Esophagus muscularis mucosa (tissue), 4 donors: ENCODE measurements around the gene DMXL1. TPM values are rescaled to one million over a fixed set of nuclear protein-coding genes. Genes with fewer than 3 reads are reported as not detected.
"Not testable (repeated sequence)": the region's sequence is repeated elsewhere in the genome, so short reads cannot be mapped to it uniquely, and the experiment has no call there.

Experiments used
- DNase-seq: peaks from one replicate; pipeline ENCODE4 v3.0.0-alpha.2; 2017; ENCODE audit errors: extremely low spot score
- H3K27ac ChIP-seq, 4 donors: fragments of 200-600 bp; sonication (generic); replicated peaks in 1 of 4; 1 replicate in 3 of 4; 2 replicates in 1 of 4; pipeline ENCODE4 v1.5.1; 2016 to 2019; ENCODE audit warnings: mild to moderate bottlenecking in 1 of 4
- H3K27me3 ChIP-seq, 4 donors: fragments of 200-600 bp; sonication (generic); one replicate each; pipeline versions ENCODE4 v1.5.1 to v1.6.0; 2016 to 2019
- H3K36me3 ChIP-seq, 4 donors: fragments of 200-600 bp; sonication (generic); one replicate each; pipeline ENCODE4 v1.5.1; 2016 to 2019
- H3K4me1 ChIP-seq, 4 donors: fragments of 200-600 bp; sonication (generic); one replicate each; pipeline ENCODE4 v1.5.1; 2016 to 2019
- H3K4me3 ChIP-seq, 4 donors: fragments of 200-600 bp; sonication (generic); 1 replicate in 2 of 4; 2 replicates in 2 of 4; pipeline ENCODE4 v1.5.1; 2016 to 2019; ENCODE audit warnings: mild to moderate bottlenecking in 4 of 4, moderate library complexity in 1 of 4
- H3K9me3 ChIP-seq, 4 donors: fragments of 200-600 bp; sonication (generic); 1 replicate in 3 of 4; 2 replicates in 1 of 4; pipeline ENCODE4 v1.5.1; 2016 to 2019
- CTCF ChIP-seq, 3 experiments: fragments of 200-600 bp in 2 of 3; fragments of 450-650 bp in 1 of 3; sonication (generic) in 2 of 3; IDR thresholded peaks; one replicate each; pipeline ENCODE4 v1.5.1; 2017 to 2019; ENCODE audit warnings: antibody characterized with exemption in 3 of 3, mild to moderate bottlenecking in 2 of 3, moderate library complexity in 1 of 3
- EP300 ChIP-seq: sonication (generic); formaldehyde crosslinking; IDR thresholded peaks from one replicate; pipeline ENCODE4 v1.6.1; 2017; ENCODE audit warnings: antibody characterized with exemption
- POLR2A ChIP-seq: fragments of 450-650 bp; IDR thresholded peaks from one replicate; pipeline ENCODE4 v1.6.1; 2017; ENCODE audit warnings: antibody characterized with exemption, moderate library complexity, mild to moderate bottlenecking, low read depth
- POLR2AphosphoS5 ChIP-seq, 2 donors: sonication (generic); formaldehyde crosslinking; IDR thresholded peaks; one replicate each; pipeline ENCODE4 v1.6.1; 2017; ENCODE audit warnings: antibody characterized with exemption in 2 of 2
- whole genome bisulfite sequencing: methylation state at CpG from one replicate; pipeline ENCODE4 v1.1.5; 2018; 5-methylcytosine and 5-hydroxymethylcytosine counted together
- intact Hi-C: fragments of 100-400 bp; cut with DNase I; formaldehyde crosslinking; loops from one replicate; pipeline ENCODE4 v1.15.1; 2023
- total RNA-seq, 4 donors: library from RNA; depleted of rRNA; stranded (reverse); fragments of >200 nt; gene quantifications; one replicate each; pipeline versions ENCODE4 v1.1.0 to v1.2.1, GENCODE V29; 2016

Gene DMXL1
- total RNA-seq, 4 donors from 2014 or later: 36.3 to 65.6 (median 39.9) TPM

- Histone ChIP-seq H3K36me3 (peaks cover 3 to 33% (median 15%) of the 10 kb centered on the region in 4 donors), H3K27me3 (no peaks in the 10 kb centered on the region), H3K9me3 (no peaks in the 10 kb centered on the region), H3K4me3 (no peak overlapping the region), H3K4me1 (no peaks in the 10 kb centered on the region), H3K27ac (no peak overlapping the region)
- 96% methylated on average over 1 of the region's 1 CpG for WGBS
- TF ChIP-seq EP300 (no peak), POLR2AphosphoS5 (IDR thresholded peaks at IDR 0.05) (no peak), POLR2A (no peak), CTCF (IDR thresholded peaks at IDR 0.05) (no peak)
- DNase-seq: no peak
- intact Hi-C loops: no loop called here
Measured at GRCh38 chr5:119179857-119180641, 109.2 kb downstream of the DMXL1 start.

GRCh38 chr5:119185512-119185911 is 114.6 kb downstream of the DMXL1 start:
- intact Hi-C loops, H3K4me1 ChIP-seq, H3K27ac ChIP-seq, H3K9me3 ChIP-seq, DNase-seq, H3K27me3 ChIP-seq, H3K4me3 ChIP-seq: not testable (repeated sequence)
- peaks cover 0 to 28% (median 11%) of the 10 kb centered on the region in 4 donors for H3K36me3 ChIP-seq
- 60% methylated on average over 2 of the region's 2 CpGs for WGBS

- Histone ChIP-seq H3K9me3 (no peaks in the 10 kb centered on the region), H3K36me3 (peaks cover 0 to 35% (median 19%) of the 10 kb centered on the region in 4 donors), H3K4me1 (no peaks in the 10 kb centered on the region), H3K27ac (no peak overlapping the region), H3K27me3 (no peaks in the 10 kb centered on the region), H3K4me3 (no peak overlapping the region)
- TF ChIP-seq CTCF (IDR thresholded peaks at IDR 0.05) (no peak), EP300 (no peak), POLR2AphosphoS5 (IDR thresholded peaks at IDR 0.05) (no peak), POLR2A (no peak)
- no peak for DNase-seq
- intact Hi-C loops: no loop called here
- WGBS: 89% methylated on average over 7 of the region's 7 CpGs
Measured at GRCh38 chr5:119187776-119188529, 117.1 kb downstream of the DMXL1 start.

GRCh38 chr5:119190470-119191095 is 119.7 kb downstream of the DMXL1 start:
- H3K4me3 ChIP-seq: no peak overlapping the region
- H3K9me3 ChIP-seq: no peaks in the 10 kb centered on the region
- WGBS: 94% methylated on average over 1 of the region's 1 CpG
- H3K27ac ChIP-seq: no peak overlapping the region
- H3K4me1 ChIP-seq: no peaks in the 10 kb centered on the region
- H3K36me3 ChIP-seq: peaks cover 0 to 32% (median 16%) of the 10 kb centered on the region in 4 donors
- H3K27me3 ChIP-seq: no peaks in the 10 kb centered on the region
- no peak for DNase-seq
- intact Hi-C loops: no loop called here
- TF ChIP-seq POLR2AphosphoS5 (IDR thresholded peaks at IDR 0.05) (no peak), POLR2A (no peak), CTCF (IDR thresholded peaks at IDR 0.05) (no peak), EP300 (no peak)

- DNase-seq: no peak
- Histone ChIP-seq H3K4me3 (no peak overlapping the region), H3K27ac (no peak overlapping the region), H3K27me3 (no peaks in the 10 kb centered on the region), H3K9me3 (no peaks in the 10 kb centered on the region), H3K36me3 (peaks cover 3 to 39% (median 21%) of the 10 kb centered on the region in 4 donors), H3K4me1 (no peaks in the 10 kb centered on the region)
- TF ChIP-seq EP300 (no peak), POLR2A (no peak), CTCF (IDR thresholded peaks at IDR 0.05) (no peak), POLR2AphosphoS5 (IDR thresholded peaks at IDR 0.05) (no peak)
- intact Hi-C loops: no loop called here
- WGBS: 97% methylated on average over 1 of the region's 1 CpG
Measured at GRCh38 chr5:119191944-119192343, 121.1 kb downstream of the DMXL1 start.
